Measurements from ENCODE around the gene TTC7B.

TTC7B gene

GRCh38 chr14:90571149-90571947 lies 244.9 kb downstream of the TTC7B start:
- DNase-seq: no peak

- DNase-seq: no peak
Measured at GRCh38 chr14:90570461-90570860, 245.8 kb downstream of the TTC7B start.

DNA sequence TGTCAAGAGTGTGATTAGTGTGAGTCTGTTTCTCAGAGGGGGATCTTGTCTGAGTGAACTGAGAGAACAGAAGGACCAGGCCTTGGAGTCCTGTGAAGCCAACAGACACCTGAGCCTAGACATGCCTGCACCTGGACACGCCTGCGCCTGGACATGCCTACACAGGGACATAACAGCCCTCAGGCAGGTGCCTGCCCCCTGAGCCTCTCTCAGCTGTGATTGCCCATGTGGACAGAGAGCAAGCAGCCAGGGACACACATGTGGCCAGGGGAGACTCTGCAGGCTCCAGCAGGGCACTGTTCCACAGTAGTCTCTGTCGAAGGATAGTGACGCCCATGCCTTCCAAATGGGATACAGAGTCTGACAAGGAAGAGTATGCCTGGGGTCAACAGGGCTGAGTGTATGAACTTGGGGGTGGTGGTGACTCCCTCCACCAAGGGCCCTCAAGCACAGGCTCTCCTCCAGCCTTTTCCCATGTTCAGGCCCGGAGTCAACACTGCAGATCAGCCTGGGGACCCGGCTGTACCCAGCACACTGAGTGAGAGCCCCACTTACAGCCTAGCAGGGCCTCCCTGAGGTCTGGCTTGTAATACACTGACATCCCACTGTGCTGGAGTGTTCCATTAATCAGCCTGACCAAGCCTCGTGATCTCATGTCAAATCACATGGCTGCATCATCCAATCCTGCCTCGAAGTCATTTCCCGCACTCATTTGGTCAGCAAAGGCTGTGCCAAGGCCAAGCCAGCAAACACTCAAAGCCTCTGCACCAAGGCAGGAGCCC lies 246.4 kb downstream of the TTC7B start:
- DNase-seq: no peak

DNA sequence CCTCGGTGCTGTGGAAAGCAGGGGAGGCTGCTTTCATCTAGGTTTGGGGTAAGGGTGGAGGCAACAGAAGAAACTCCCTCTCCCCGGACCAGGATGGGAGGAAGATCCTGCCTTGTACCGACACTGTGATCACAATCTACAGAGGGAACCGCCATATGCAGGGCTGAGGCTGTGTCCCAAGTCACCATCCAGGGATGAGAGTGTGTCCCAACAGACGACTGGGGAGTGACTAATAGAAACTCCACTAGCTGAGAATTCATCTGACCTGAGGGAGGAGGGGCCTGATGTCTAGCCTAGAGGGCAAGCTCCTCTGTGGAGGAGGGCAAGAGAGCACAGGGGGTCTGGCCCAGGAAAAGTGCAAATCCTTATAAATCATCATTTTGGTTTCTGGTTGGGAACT lies 247.0 kb downstream of the TTC7B start:
- no peak for DNase-seq

- no peak for DNase-seq
Measured at GRCh38 chr14:90568405-90568804, 247.8 kb downstream of the TTC7B start.

GRCh38 chr14:90567991-90568390 lies 248.2 kb downstream of the TTC7B start:
- no peak for DNase-seq

GRCh38 chr14:90567191-90567590 lies 249.0 kb downstream of the TTC7B start:
- DNase-seq: no peak

GRCh38 chr14:90566481-90566880 lies 249.7 kb downstream of the TTC7B start:
- no peak for DNase-seq

- DNase-seq: no peak
Measured at GRCh38 chr14:90564496-90564895, 251.7 kb downstream of the TTC7B start.

GRCh38 chr14:90562652-90563051 lies 253.6 kb downstream of the TTC7B start:
- no peak for DNase-seq

GRCh38 chr14:90561920-90562319 lies 254.3 kb downstream of the TTC7B start:
- DNase-seq: no peak

GRCh38 chr14:90560991-90561390 lies 255.2 kb downstream of the TTC7B start:
- DNase-seq: no peak

DNA sequence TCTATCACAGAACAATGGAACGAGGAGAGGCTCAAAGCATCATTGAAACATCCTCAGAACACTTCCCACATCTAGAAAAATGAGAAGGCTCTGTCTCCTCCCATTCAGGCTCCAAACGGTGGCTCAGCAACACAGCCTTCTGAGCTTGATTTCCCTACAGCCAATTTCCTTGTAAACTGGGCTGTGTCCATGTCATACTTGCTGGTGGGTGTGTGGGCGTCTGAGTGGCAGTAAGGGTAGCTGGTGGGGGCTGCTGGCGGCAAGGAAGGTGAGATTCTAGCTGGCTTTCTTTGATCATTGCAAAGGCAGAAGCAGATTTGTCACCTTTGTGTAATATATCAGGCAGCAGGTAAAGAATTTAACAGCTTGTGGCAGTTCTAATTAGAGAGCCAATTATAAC lies 255.7 kb downstream of the TTC7B start:
- DNase-seq: no peak

GRCh38 chr14:90559811-90560492 lies 256.3 kb downstream of the TTC7B start:
- DNase-seq: no peak

- no peak for DNase-seq
Measured at GRCh38 chr14:90558983-90559590, 257.1 kb downstream of the TTC7B start.

DNA sequence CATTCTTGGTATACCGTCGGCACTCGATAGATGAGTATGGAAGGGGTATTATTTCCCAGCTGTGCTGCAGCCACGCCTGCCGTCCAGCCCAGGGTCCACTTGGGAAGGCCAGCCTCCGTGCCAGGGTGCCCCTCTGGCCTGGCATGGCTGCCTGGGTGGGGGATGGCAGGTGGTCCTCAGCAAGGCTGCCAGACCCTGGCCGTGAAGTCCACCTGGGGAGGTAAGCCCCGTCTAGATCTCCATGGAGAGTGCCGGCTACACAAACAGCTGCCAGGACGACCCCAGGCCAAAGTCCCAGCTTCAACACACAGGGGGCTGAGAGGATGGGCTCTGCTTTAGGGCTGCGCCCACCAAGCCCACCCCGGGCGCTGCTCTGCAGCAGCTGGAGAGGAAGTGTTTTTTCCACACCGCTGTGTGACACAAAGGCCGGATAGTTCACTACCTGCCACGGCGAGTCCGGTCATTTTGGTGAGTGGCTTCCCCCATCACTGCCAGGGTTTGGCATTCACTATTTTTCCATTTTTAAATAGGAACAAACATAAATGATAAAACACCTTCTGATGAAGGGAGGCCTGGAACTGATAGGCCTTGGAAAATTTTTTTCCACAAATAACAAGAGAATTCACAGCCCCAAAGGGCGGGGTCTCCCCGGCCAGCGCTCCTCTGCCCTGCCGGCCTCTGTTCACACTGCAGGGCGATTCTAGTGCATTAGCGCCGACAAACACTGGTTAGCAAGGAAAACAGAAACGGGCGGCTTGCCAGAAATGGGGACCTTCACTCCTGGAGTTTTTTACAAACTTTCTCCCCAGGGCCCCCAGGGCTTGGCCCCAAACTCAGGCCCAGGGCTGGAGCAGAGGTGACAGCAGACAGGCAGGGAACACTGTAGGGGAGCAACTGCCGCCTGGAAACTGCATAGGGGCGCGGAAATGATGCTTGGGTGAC lies 257.9 kb downstream of the TTC7B start:
- DNase-seq: no peak

DNA sequence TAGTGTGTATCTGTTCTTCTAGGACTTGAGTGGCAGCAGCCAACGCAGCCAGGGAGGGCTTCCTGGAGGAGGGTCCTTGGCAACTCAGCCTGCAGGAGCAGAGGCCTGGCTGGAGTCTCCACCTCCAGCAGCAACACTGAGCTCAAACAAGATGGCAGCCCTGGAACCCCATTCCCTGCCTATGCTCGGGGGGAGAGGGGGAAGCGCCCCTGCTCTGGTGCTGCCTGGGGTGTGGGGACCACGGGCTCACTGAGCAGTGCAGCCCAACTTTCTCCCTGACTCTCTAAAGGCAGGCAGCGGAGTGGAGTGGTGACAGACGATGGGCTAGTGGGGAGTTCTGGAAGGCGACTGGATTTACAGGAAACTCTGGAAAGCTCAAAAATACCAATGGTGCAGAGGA lies 258.7 kb downstream of the TTC7B start:
- DNase-seq: no peak

- no peak for DNase-seq
Measured at GRCh38 chr14:90556666-90557450, 259.4 kb downstream of the TTC7B start.

GRCh38 chr14:90556012-90556477 lies 260.2 kb downstream of the TTC7B start:
- DNase-seq: no peak

DNA sequence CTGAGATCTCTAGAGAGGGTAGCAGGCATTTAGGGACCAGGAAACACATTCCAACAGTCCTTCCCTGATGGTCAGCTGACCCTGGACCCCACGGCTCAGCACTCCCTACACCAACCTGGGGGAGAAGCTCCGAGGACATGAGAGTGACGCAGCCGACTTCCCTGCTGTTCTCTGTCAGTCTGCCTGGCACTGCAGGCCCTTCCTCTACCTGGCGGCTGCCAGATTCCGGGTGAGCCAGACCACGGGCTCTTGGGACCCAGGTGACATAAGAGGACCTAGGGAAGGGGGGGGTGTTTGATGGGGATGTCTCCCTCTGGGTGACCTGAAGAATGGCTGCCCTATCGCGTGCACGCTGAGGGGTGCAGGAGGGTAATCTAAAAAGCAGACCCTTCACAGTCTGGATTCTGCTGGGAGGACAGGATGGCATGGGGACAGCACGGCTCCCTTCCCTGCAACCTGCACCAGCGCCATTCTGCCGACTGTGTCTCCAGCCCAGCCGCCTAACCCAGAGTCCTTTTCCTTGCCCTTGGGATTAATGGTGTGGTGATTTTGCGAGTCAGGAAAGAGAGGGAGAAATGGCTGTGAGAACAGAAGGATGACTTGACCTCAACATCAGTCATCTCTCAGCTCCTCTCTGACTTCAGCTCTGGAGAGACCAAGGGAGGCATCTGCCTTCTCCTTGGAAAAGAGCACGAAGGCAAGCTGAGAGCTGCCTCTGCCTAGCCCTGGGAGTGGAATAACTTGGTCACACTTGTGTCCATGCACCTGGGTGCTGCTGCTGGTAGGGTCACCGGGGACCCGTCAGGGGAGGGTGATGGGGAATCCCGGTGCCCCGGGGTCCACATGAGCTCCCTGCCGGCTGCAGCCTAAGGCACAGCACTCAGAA lies 260.9 kb downstream of the TTC7B start:
- no peak for DNase-seq
